ENCODE data around the gene GLUD2. TPM values are rescaled to one million over a fixed set of nuclear protein-coding genes. Genes with fewer than 3 reads are reported as not detected.

The GLUD2 gene
- total RNA-seq, 1 experiment from 2014 or later, result 1.0 TPM

DNA sequence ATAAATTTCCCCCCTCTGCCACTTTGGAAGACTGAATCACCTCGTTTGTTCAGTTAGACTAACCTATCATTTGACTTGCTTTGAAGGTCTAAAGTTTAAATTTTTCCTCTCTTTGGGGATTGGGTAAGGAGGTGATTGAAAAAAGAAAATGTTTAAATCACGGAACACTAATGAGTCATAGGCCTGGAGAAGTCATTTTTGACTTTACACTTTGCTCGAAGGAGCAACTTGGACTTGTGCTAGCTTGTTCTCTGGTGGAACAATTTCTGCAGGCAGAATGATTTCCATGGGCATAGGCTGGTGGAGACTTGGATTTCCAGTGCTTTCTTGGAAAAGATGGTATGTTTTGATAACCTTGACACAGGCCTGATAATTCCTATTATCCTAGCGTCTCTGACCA is 10.5 kb upstream of the GLUD2 start:
- WGBS (ENCODE audit: extremely low coverage, insufficient read length, low lambda C conversion rate), result no CpG with 5 or more reads among the region's 4 CpGs
- no peaks in the 10 kb centered on the region for H3K23me2 ChIP-seq (ENCODE audit: insufficient read length, low read depth, low read length, poor library complexity, severe bottlenecking)
- H3K79me1 ChIP-seq (ENCODE audit: insufficient read depth, low read depth, low read length, poor library complexity, severe bottlenecking), result no peaks in the 10 kb centered on the region
- H3T11ph ChIP-seq (ENCODE audit: low read length), result no peak overlapping the region
- Mint-ChIP-seq H3K9me3 (peaks cover 64 to 72% of the 10 kb centered on the region in 2 experiments), H3K4me1 (no peaks in the 10 kb centered on the region), H3K27me3 (ENCODE audit: low read depth) (peaks cover 25% of the 10 kb centered on the region), H3K4me3 (no peak overlapping the region), H3K27ac (no peak overlapping the region), H3K36me3 (ENCODE audit: insufficient read depth in 1 of 3, low read depth in 3 of 3) (no peaks in the 10 kb centered on the region)
- H3K14ac ChIP-seq (ENCODE audit: insufficient read depth, low read length), result no peak overlapping the region
- no peak overlapping the region for H3K27ac ChIP-seq (ENCODE audit: insufficient read length, low read depth, low read length)
- no peaks in the 10 kb centered on the region for H3K79me2 ChIP-seq (ENCODE audit: insufficient read depth, low read length)
- H4K20me1 ChIP-seq (ENCODE audit: control insufficient read depth, insufficient read depth, insufficient read length), result no peaks in the 10 kb centered on the region
- H2BK15ac ChIP-seq (ENCODE audit: low read depth, low read length), result no peak overlapping the region
- H3K4me1 ChIP-seq (ENCODE audit: insufficient read depth, low read length), result no peaks in the 10 kb centered on the region
- H3K9ac ChIP-seq (ENCODE audit: extremely low read depth, insufficient read length, low read length), result no peak overlapping the region
- TF ChIP-seq, protein P1, sequence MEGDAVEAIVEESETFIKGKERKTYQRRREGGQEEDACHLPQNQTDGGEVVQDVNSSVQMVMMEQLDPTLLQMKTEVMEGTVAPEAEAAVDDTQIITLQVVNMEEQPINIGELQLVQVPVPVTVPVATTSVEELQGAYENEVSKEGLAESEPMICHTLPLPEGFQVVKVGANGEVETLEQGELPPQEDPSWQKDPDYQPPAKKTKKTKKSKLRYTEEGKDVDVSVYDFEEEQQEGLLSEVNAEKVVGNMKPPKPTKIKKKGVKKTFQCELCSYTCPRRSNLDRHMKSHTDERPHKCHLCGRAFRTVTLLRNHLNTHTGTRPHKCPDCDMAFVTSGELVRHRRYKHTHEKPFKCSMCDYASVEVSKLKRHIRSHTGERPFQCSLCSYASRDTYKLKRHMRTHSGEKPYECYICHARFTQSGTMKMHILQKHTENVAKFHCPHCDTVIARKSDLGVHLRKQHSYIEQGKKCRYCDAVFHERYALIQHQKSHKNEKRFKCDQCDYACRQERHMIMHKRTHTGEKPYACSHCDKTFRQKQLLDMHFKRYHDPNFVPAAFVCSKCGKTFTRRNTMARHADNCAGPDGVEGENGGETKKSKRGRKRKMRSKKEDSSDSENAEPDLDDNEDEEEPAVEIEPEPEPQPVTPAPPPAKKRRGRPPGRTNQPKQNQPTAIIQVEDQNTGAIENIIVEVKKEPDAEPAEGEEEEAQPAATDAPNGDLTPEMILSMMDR (conservative IDR thresholded peaks at IDR 0.05), result no peak
- no peak overlapping the region for H2BK120ac ChIP-seq (ENCODE audit: low read depth, low read length, poor library complexity, severe bottlenecking)
- H3K18ac ChIP-seq (ENCODE audit: insufficient read length, low read depth, low read length), result no peak overlapping the region
- H4K91ac ChIP-seq (ENCODE audit: insufficient read length, low read depth, low read length), result no peak overlapping the region
- H3K23ac ChIP-seq (ENCODE audit: insufficient read length, low read depth, low read length), result no peak overlapping the region
- no peak overlapping the region for H2AK5ac ChIP-seq (ENCODE audit: insufficient read length, low read length)
- no peak overlapping the region for H2BK5ac ChIP-seq (ENCODE audit: insufficient read length, low read length)
- H3K56ac ChIP-seq (ENCODE audit: insufficient read length, low read depth, low read length), result no peak overlapping the region
- no peak overlapping the region for H2BK20ac ChIP-seq (ENCODE audit: low read depth, low read length, poor library complexity, severe bottlenecking)
- H4K8ac ChIP-seq (replicated peaks; ENCODE audit: insufficient read length, low read depth, low read length), result no peak overlapping the region
- no peak for DNase-seq
- H3K4me2 ChIP-seq (ENCODE audit: insufficient read depth, insufficient read length, low read length), result no peak overlapping the region
- H3K9me3 ChIP-seq (ENCODE audit: control insufficient read depth, low read depth, low read length), result peaks cover 36% of the 10 kb centered on the region
- no peak overlapping the region for H2AFZ ChIP-seq (ENCODE audit: low read length)
- no peak overlapping the region for H4K5ac ChIP-seq (ENCODE audit: insufficient read length, low read depth, low read length)
- H3K4ac ChIP-seq (ENCODE audit: low read depth, low read length), result no peak overlapping the region
- H2BK12ac ChIP-seq (ENCODE audit: insufficient read length, low read depth, low read length), result no peak overlapping the region
- H3K27me3 ChIP-seq (ENCODE audit: insufficient read depth, low read length), result no peaks in the 10 kb centered on the region

Data from H9 (cell line).